ENCODE results near the gene SELENON. TPM values are rescaled to one million over a fixed set of nuclear protein-coding genes. Genes with fewer than 3 reads are reported as not detected.
"Not testable (repeated sequence)": the region's sequence is repeated elsewhere in the genome, so short reads cannot be mapped to it uniquely, and the experiment has no call there.

SELENON gene
- total RNA-seq, 1 donor from 2014 or later = 72.8 TPM

- Mint-ChIP-seq H3K27ac (no peak overlapping the region), H3K27me3 (ENCODE audit: low read depth) (no peaks in the 10 kb centered on the region), H3K4me3 (no peak overlapping the region), H3K9me3 (peaks cover 1% of the 10 kb centered on the region), H3K36me3 (peaks cover 26% of the 10 kb centered on the region), H3K4me1 (peaks cover 3% of the 10 kb centered on the region)
- no peak for DNase-seq (ENCODE audit: low spot score in 2 of 2, unreplicated experiment in 2 of 2)
- no peak for TF ChIP-seq CTCF (IDR thresholded peaks at IDR 0.05; ENCODE audit: unreplicated experiment)
Observed at GRCh38 chr1:25834894-25835293, 34.9 kb downstream of the SELENON start.

GRCh38 chr1:25836695-25837094, 36.7 kb downstream of the SELENON start:
- H3K27me3 Mint-ChIP-seq (ENCODE audit: low read depth) = no peaks in the 10 kb centered on the region
- no peak overlapping the region for H3K27ac Mint-ChIP-seq
- TF ChIP-seq CTCF (IDR thresholded peaks at IDR 0.05; ENCODE audit: unreplicated experiment) = no peak
- H3K36me3 Mint-ChIP-seq = peaks cover 15% of the 10 kb centered on the region
- H3K4me3 Mint-ChIP-seq = no peak overlapping the region
- H3K9me3 Mint-ChIP-seq = peaks cover 7% of the 10 kb centered on the region
- no peak for DNase-seq (ENCODE audit: low spot score in 2 of 2, unreplicated experiment in 2 of 2)
- H3K4me1 Mint-ChIP-seq = peaks cover 3% of the 10 kb centered on the region

- Mint-ChIP-seq H3K27ac (no peak overlapping the region), H3K4me1 (peaks cover 3% of the 10 kb centered on the region), H3K27me3 (ENCODE audit: low read depth) (no peaks in the 10 kb centered on the region), H3K36me3 (peaks cover 13% of the 10 kb centered on the region), H3K4me3 (no peak overlapping the region), H3K9me3 (peaks cover 7% of the 10 kb centered on the region)
- TF ChIP-seq CTCF (IDR thresholded peaks at IDR 0.05; ENCODE audit: unreplicated experiment) = no peak
- no peak for DNase-seq (ENCODE audit: low spot score in 2 of 2, unreplicated experiment in 2 of 2)
Observed at GRCh38 chr1:25837262-25837875, 37.4 kb downstream of the SELENON start.

- not testable (repeated sequence) for H3K4me3 Mint-ChIP-seq; DNase-seq (ENCODE audit: low spot score in 2 of 2, unreplicated experiment in 2 of 2); H3K27ac Mint-ChIP-seq; H3K9me3 Mint-ChIP-seq; H3K27me3 Mint-ChIP-seq (ENCODE audit: low read depth); H3K4me1 Mint-ChIP-seq; H3K36me3 Mint-ChIP-seq
Observed at GRCh38 chr1:25839808-25840207, 39.8 kb downstream of the SELENON start.

GRCh38 chr1:25843483-25843882, 43.5 kb downstream of the SELENON start:
- H3K4me1 Mint-ChIP-seq = no peaks in the 10 kb centered on the region
- peaks cover 9% of the 10 kb centered on the region for H3K36me3 Mint-ChIP-seq
- DNase-seq (ENCODE audit: low spot score in 2 of 2, unreplicated experiment in 2 of 2) = no peak
- no peak for TF ChIP-seq CTCF (IDR thresholded peaks at IDR 0.05; ENCODE audit: unreplicated experiment)
- H3K9me3 Mint-ChIP-seq = peaks cover 7% of the 10 kb centered on the region
- H3K27ac Mint-ChIP-seq = no peak overlapping the region
- no peaks in the 10 kb centered on the region for H3K27me3 Mint-ChIP-seq (ENCODE audit: low read depth)
- H3K4me3 Mint-ChIP-seq = no peak overlapping the region

- Mint-ChIP-seq H3K27me3 (ENCODE audit: low read depth) (no peaks in the 10 kb centered on the region), H3K4me3 (no peak overlapping the region), H3K9me3 (peaks cover 7% of the 10 kb centered on the region), H3K27ac (no peak overlapping the region), H3K36me3 (peaks cover 3% of the 10 kb centered on the region), H3K4me1 (no peaks in the 10 kb centered on the region)
- no peak for TF ChIP-seq CTCF (IDR thresholded peaks at IDR 0.05; ENCODE audit: unreplicated experiment)
- DNase-seq (ENCODE audit: low spot score in 2 of 2, unreplicated experiment in 2 of 2) = no peak
Observed at GRCh38 chr1:25844536-25845337, 44.7 kb downstream of the SELENON start.

All from mesothelial cell of epicardium (in vitro differentiated cells).